CD14-positive monocyte (primary cell): Measurements from ENCODE around the gene CAPN11. TPM values are rescaled to one million over a fixed set of nuclear protein-coding genes. Genes with fewer than 3 reads are reported as not detected.

Source experiments
- DNase-seq, 3 donors: peaks; one replicate each; pipeline ENCODE4 v3.0.0-alpha.2; 2011 to 2022
- H2AFZ ChIP-seq: 2 replicates; pipeline ENCODE4 v1.6.0; 2012; ENCODE audit warnings: mild to moderate bottlenecking, low read depth, low read length, inconsistent platforms; ENCODE audit not compliant: insufficient read depth, poor library complexity, severe bottlenecking
- H3K27ac ChIP-seq, 2 donors: 1 replicate in 1 of 2; 2 replicates in 1 of 2; pipeline ENCODE4 v1.5.1; 2012 to 2013; ENCODE audit warnings: low read length in 2 of 2, control low read depth in 1 of 2, inconsistent platforms in 1 of 2, low read depth in 1 of 2, mild to moderate bottlenecking in 1 of 2
- H3K27me3 ChIP-seq, 2 donors: one replicate each; pipeline versions ENCODE4 v1.6.0 to v1.6.1; 2011 to 2013; ENCODE audit warnings: low read length in 2 of 2; ENCODE audit not compliant: control insufficient read depth in 2 of 2, insufficient read depth in 2 of 2
- H3K36me3 ChIP-seq, 2 donors: replicated peaks in 1 of 2; 1 replicate in 1 of 2; 2 replicates in 1 of 2; pipeline versions ENCODE4 v1.5.1 to v1.6.1; 2012 to 2013; ENCODE audit warnings: low read length in 2 of 2, control low read depth in 1 of 2, inconsistent platforms in 1 of 2, mild to moderate bottlenecking in 1 of 2; ENCODE audit not compliant: insufficient read depth in 2 of 2, control insufficient read depth in 1 of 2
- H3K4me1 ChIP-seq, 2 donors: 1 replicate in 1 of 2; 2 replicates in 1 of 2; pipeline versions ENCODE4 v1.5.1 to v1.6.1; 2012 to 2013; ENCODE audit warnings: low read length in 2 of 2, control low read depth in 1 of 2, inconsistent platforms in 1 of 2, mild to moderate bottlenecking in 1 of 2, moderate library complexity in 1 of 2; ENCODE audit not compliant: insufficient read depth in 2 of 2, control insufficient read depth in 1 of 2
- H3K4me2 ChIP-seq: replicated peaks from 2 replicates; pipeline ENCODE3; 2012; ENCODE audit warnings: low read length, moderate library complexity, mild to moderate bottlenecking; ENCODE audit not compliant: poor library complexity, severe bottlenecking; ENCODE audit errors: extremely low read depth
- H3K4me3 ChIP-seq, 3 experiments: fragments of 200-600 bp in 1 of 3; sonication (generic) in 1 of 3; replicated peaks in 1 of 3; 1 replicate in 2 of 3; 2 replicates in 1 of 3; pipeline ENCODE4 v1.5.1; 2011 to 2013; ENCODE audit warnings: low read length in 3 of 3, mild to moderate bottlenecking in 3 of 3, control low read depth in 2 of 3, low read depth in 2 of 3, inconsistent platforms in 1 of 3, moderate library complexity in 1 of 3
- H3K79me2 ChIP-seq: 2 replicates; pipeline ENCODE4 v1.6.0; 2012; ENCODE audit warnings: mild to moderate bottlenecking, control low read depth, inconsistent platforms, low read length, moderate library complexity; ENCODE audit not compliant: insufficient read depth
- H3K9ac ChIP-seq: 2 replicates; pipeline ENCODE4 v1.6.0; 2017; ENCODE audit warnings: low read length, mild to moderate bottlenecking; ENCODE audit not compliant: insufficient read depth, poor library complexity, severe bottlenecking
- H3K9me3 ChIP-seq, 2 donors: replicated peaks in 1 of 2; 1 replicate in 1 of 2; 2 replicates in 1 of 2; pipeline versions ENCODE4 v1.5.1 to v1.6.1; 2012 to 2013; ENCODE audit warnings: low read length in 2 of 2, control low read depth in 1 of 2; ENCODE audit not compliant: control insufficient read depth in 1 of 2, insufficient read depth in 1 of 2
- H4K20me1 ChIP-seq: 2 replicates; pipeline ENCODE4 v1.6.0; 2012; ENCODE audit warnings: mild to moderate bottlenecking, low read length, control low read depth, moderate library complexity; ENCODE audit not compliant: insufficient read depth
- H3K27ac Mint-ChIP-seq, 7 donors: one replicate each; pipeline ENCODE4 v1.8.0; 2020; ENCODE audit warnings: mild to moderate bottlenecking in 7 of 7, mixed read lengths in 7 of 7, moderate library complexity in 6 of 7, inconsistent platforms in 2 of 7
- H3K27me3 Mint-ChIP-seq, 3 donors: one replicate each; pipeline ENCODE4 v1.8.0; 2021 to 2022; ENCODE audit warnings: low read depth in 3 of 3, mild to moderate bottlenecking in 3 of 3, mixed read lengths in 3 of 3, moderate library complexity in 3 of 3, inconsistent platforms in 1 of 3
- H3K36me3 Mint-ChIP-seq, 2 donors: one replicate each; pipeline ENCODE4 v1.8.0; 2020; ENCODE audit warnings: mixed read lengths in 2 of 2, inconsistent platforms in 1 of 2, mild to moderate bottlenecking in 1 of 2
- H3K4me1 Mint-ChIP-seq: one replicate; pipeline ENCODE4 v1.8.0; 2020; ENCODE audit warnings: mild to moderate bottlenecking, mixed read lengths
- H3K4me3 Mint-ChIP-seq, 2 donors: one replicate each; pipeline ENCODE4 v1.8.0; 2020; ENCODE audit warnings: mild to moderate bottlenecking in 2 of 2, mixed read lengths in 2 of 2, moderate library complexity in 1 of 2
- H3K9me3 Mint-ChIP-seq, 7 donors: one replicate each; pipeline ENCODE4 v1.8.0; 2020 to 2022; ENCODE audit warnings: mixed read lengths in 7 of 7, mild to moderate bottlenecking in 6 of 7, moderate library complexity in 6 of 7, inconsistent platforms in 2 of 7
- CTCF ChIP-seq: fragments of 200-600 bp; IDR thresholded peaks from one replicate; pipeline ENCODE4 v1.8.0; 2022; ENCODE audit warnings: antibody characterized with exemption, mild to moderate bottlenecking
- WGBS: methylation state at CpG from one replicate; pipeline ENCODE4 v1.1.5; 2013; ENCODE audit warnings: missing lambda C conversion rate; ENCODE audit not compliant: insufficient coverage; 5-methylcytosine and 5-hydroxymethylcytosine counted together
- intact Hi-C, 2 donors: fragments of 100-400 bp; cut with micrococcal nuclease; formaldehyde crosslinking; loops; one replicate each; pipeline versions ENCODE4 v1.15.0 to v1.15.1; 2023
- polyA plus RNA-seq, 3 donors: library from polyadenylated mRNA; depleted of rRNA in 1 of 3; unstranded in 2 of 3; stranded (reverse) in 1 of 3; fragments of 300-500 nt in 2 of 3; fragments of >200 nt in 1 of 3; fragmentation: Illumina TruSeq in 2 of 3; gene quantifications; 1 replicate in 2 of 3; 2 replicates in 1 of 3; pipeline ENCODE4 v1.2.3, GENCODE V29; 2012 to 2021

CAPN11 gene
- polyA plus RNA-seq, 3 donors, result 0.11 TPM; not detected in 2

- Histone ChIP-seq H3K27ac (no peak overlapping the region), H3K36me3 (no peaks in the 10 kb centered on the region), H3K9ac (peak overlapping the region; percentile 15), H3K9me3 (no peaks in the 10 kb centered on the region), H3K79me2 (peaks cover 24% of the 10 kb centered on the region), H3K4me2 (peak overlapping the region; percentile 89), H4K20me1 (peaks cover 11% of the 10 kb centered on the region), H3K4me3 (peak overlapping the region in 2 of 3 experiments; percentile 26 to 73), H3K27me3 (peaks cover 0 to 7% of the 10 kb centered on the region in 2 donors), H3K4me1 (peaks cover 57 to 63% of the 10 kb centered on the region in 2 donors), H2AFZ (peak overlapping the region; percentile 41)
- peaks cover 5 to 17% (median 7%) of the 10 kb centered on the region in 3 donors for H3K27me3 Mint-ChIP-seq
- no peak for DNase-seq
- WGBS, result 67% methylated on average over 3 of the region's 18 CpGs
- H3K4me1 Mint-ChIP-seq, result peaks cover 61% of the 10 kb centered on the region
- peak overlapping the region; percentile 73 to 82 for H3K4me3 Mint-ChIP-seq
- peaks cover 2 to 8% of the 10 kb centered on the region in 2 donors for H3K36me3 Mint-ChIP-seq
- intact Hi-C loops, result loop anchor here (5.0 kb wide), 2 partner anchors 33 to 97 kb away; partner anchors contain the start of genes SLC35B2 (in 2 of the 2), MRPL14 (in 1 of the 2) and TMEM63B (in 1 of the 2)
- H3K27ac Mint-ChIP-seq, result peak overlapping the region in 5 of 7 donors; percentile 5 to 73 (median 43)
- TF ChIP-seq CTCF, result peak; percentile 12
- H3K9me3 Mint-ChIP-seq, result peaks cover 0 to 2% (median 0%) of the 10 kb centered on the region in 7 donors
Measured at GRCh38 chr6:44224029-44224964, 65.7 kb downstream of the CAPN11 start.

GRCh38 chr6:44224965-44225305, 66.3 kb downstream of the CAPN11 start:
- Mint-ChIP-seq H3K36me3 (peaks cover 9% of the 10 kb centered on the region in 2 donors), H3K4me1 (peaks cover 62% of the 10 kb centered on the region), H3K27ac (no peak overlapping the region), H3K27me3 (peaks cover 5 to 17% (median 7%) of the 10 kb centered on the region in 3 donors), H3K9me3 (peaks cover 0 to 2% (median 0%) of the 10 kb centered on the region in 7 donors), H3K4me3 (no peak overlapping the region)
- intact Hi-C loops, result loop anchor here (5.0 kb wide), 2 partner anchors 32 to 98 kb away; partner anchors contain the start of genes SLC35B2 (in 2 of the 2), MRPL14 (in 1 of the 2) and TMEM63B (in 1 of the 2)
- H3K4me3 ChIP-seq, result no peak overlapping the region
- H3K36me3 ChIP-seq, result peaks cover 0 to 3% of the 10 kb centered on the region in 2 donors
- no peak overlapping the region for H3K27ac ChIP-seq
- peaks cover 22% of the 10 kb centered on the region for H3K79me2 ChIP-seq
- TF ChIP-seq CTCF, result no peak
- WGBS, result no CpG with 5 or more reads among the region's 4 CpGs
- H3K9ac ChIP-seq, result no peak overlapping the region
- H4K20me1 ChIP-seq, result peaks cover 11% of the 10 kb centered on the region
- H3K4me1 ChIP-seq, result peaks cover 54 to 58% of the 10 kb centered on the region in 2 donors
- H3K27me3 ChIP-seq, result peaks cover 0 to 7% of the 10 kb centered on the region in 2 donors
- H3K4me2 ChIP-seq, result no peak overlapping the region
- H2AFZ ChIP-seq, result no peak overlapping the region
- DNase-seq, result no peak
- no peaks in the 10 kb centered on the region for H3K9me3 ChIP-seq
